Testis (tissue), 3 donors: Measurements from ENCODE around the gene GNB1L. TPM values are rescaled to one million over a fixed set of nuclear protein-coding genes. Genes with fewer than 3 reads are reported as not detected.

Experiments
- DNase-seq: peaks from one replicate; pipeline ENCODE4 v3.0.0-alpha.2; 2019
- H3K27ac ChIP-seq, 2 donors: fragments of 200-600 bp; sonication (generic); one replicate each; pipeline ENCODE4 v1.5.1; 2019
- H3K27me3 ChIP-seq: fragments of 200-600 bp; sonication (generic); one replicate; pipeline ENCODE4 v1.5.1; 2019
- H3K36me3 ChIP-seq: fragments of 200-600 bp; sonication (generic); one replicate; pipeline ENCODE4 v1.5.1; 2017; ENCODE audit warnings: low read depth; ENCODE audit errors: missing control alignments
- H3K4me1 ChIP-seq: fragments of 200-600 bp; sonication (generic); one replicate; pipeline ENCODE4 v1.5.1; 2019
- H3K4me3 ChIP-seq, 2 donors: fragments of 200-600 bp; sonication (generic); one replicate each; pipeline ENCODE4 v1.5.1; 2017 to 2019
- H3K9me3 ChIP-seq: fragments of 200-600 bp; sonication (generic); one replicate; pipeline ENCODE4 v1.5.1; 2017
- CTCF ChIP-seq, 3 experiments: fragments of 450-650 bp in 2 of 3; fragments of 200-600 bp in 1 of 3; sonication (generic) in 1 of 3; IDR thresholded peaks; one replicate each; pipeline ENCODE4 v1.5.1; 2016 to 2019; ENCODE audit warnings: antibody characterized with exemption in 3 of 3, mild to moderate bottlenecking in 2 of 3, moderate library complexity in 1 of 3
- POLR2A ChIP-seq: fragments of 450-650 bp; IDR thresholded peaks from one replicate; pipeline ENCODE4 v1.6.1; 2017; ENCODE audit warnings: antibody characterized with exemption, mild to moderate bottlenecking, moderate library complexity
- WGBS, 2 donors: methylation state at CpG; one replicate each; pipeline ENCODE4 v1.1.5; 2018; 5-methylcytosine and 5-hydroxymethylcytosine counted together
- intact Hi-C: fragments of 100-400 bp; cut with DNase I; formaldehyde crosslinking; loops from one replicate; pipeline ENCODE4 v1.15.1; 2023; ENCODE audit warnings: low total_unique reads
- polyA plus RNA-seq: library from polyadenylated mRNA; stranded (reverse); fragments of 350-450 nt; fragmentation: Illumina TruSeq; extraction: RNeasy Lipid Tissue Mini Kit (QIAGEN cat#74804); gene quantifications from one replicate; pipeline ENCODE4 v1.2.3, GENCODE V29; 2014; ENCODE audit warnings: low read depth, low replicate concordance; ENCODE audit not compliant: insufficient read depth
- total RNA-seq, 2 donors: library from RNA; depleted of rRNA; stranded (reverse); fragments of >200 nt; gene quantifications; one replicate each; pipeline ENCODE4 v1.2.3, GENCODE V29; 2016

The GNB1L gene
- total and polyA plus RNA-seq, 3 donors from 2014 or later = 5.5 to 6.9 (median 6.0) TPM

- H3K36me3 ChIP-seq = no peaks in the 10 kb centered on the region
- H3K27me3 ChIP-seq = no peaks in the 10 kb centered on the region
- H3K9me3 ChIP-seq = no peaks in the 10 kb centered on the region
- DNase-seq = no peak
- no peak overlapping the region for H3K4me3 ChIP-seq
- H3K27ac ChIP-seq = no peak overlapping the region
- no peak for TF ChIP-seq POLR2A
- no peak for TF ChIP-seq CTCF (IDR thresholded peaks at IDR 0.05)
- intact Hi-C loops = no loop called here
- 94% methylated on average over 3 to 9 of the region's 9 CpGs for WGBS, 2 donors
- peaks cover 12% of the 10 kb centered on the region for H3K4me1 ChIP-seq
Measured at GRCh38 chr22:19889951-19890350, 35.3 kb upstream of the GNB1L start.

GRCh38 chr22:19888131-19888746, 33.6 kb upstream of the GNB1L start:
- H3K4me1 ChIP-seq = peaks cover 12% of the 10 kb centered on the region
- H3K27ac ChIP-seq = no peak overlapping the region
- H3K27me3 ChIP-seq = no peaks in the 10 kb centered on the region
- no peak overlapping the region for H3K4me3 ChIP-seq
- TF ChIP-seq CTCF (IDR thresholded peaks at IDR 0.05) = no peak
- no peak for TF ChIP-seq POLR2A
- whole genome bisulfite sequencing, 2 donors = 90 to 93% methylated on average over 11 to 17 of the region's 17 CpGs
- DNase-seq = no peak
- intact Hi-C loops = no loop called here
- H3K36me3 ChIP-seq = no peaks in the 10 kb centered on the region
- H3K9me3 ChIP-seq = no peaks in the 10 kb centered on the region

- Histone ChIP-seq H3K27ac (no peak overlapping the region), H3K4me1 (peaks cover 10% of the 10 kb centered on the region), H3K36me3 (no peaks in the 10 kb centered on the region), H3K27me3 (no peaks in the 10 kb centered on the region), H3K9me3 (no peaks in the 10 kb centered on the region), H3K4me3 (no peak overlapping the region)
- TF ChIP-seq CTCF (IDR thresholded peaks at IDR 0.05) = no peak
- TF ChIP-seq POLR2A = no peak
- intact Hi-C loops = no loop called here
- WGBS, 2 donors = 91 to 94% methylated on average over 9 to 16 of the region's 16 CpGs
- DNase-seq = no peak
Measured at GRCh38 chr22:19887256-19887985, 32.7 kb upstream of the GNB1L start.

- no peak for DNase-seq
- no peaks in the 10 kb centered on the region for H3K9me3 ChIP-seq
- H3K27me3 ChIP-seq = no peaks in the 10 kb centered on the region
- TF ChIP-seq CTCF (IDR thresholded peaks at IDR 0.05) = no peak
- TF ChIP-seq POLR2A = no peak
- H3K27ac ChIP-seq = no peak overlapping the region
- intact Hi-C loops = no loop called here
- H3K4me3 ChIP-seq = no peak overlapping the region
- WGBS, 2 donors = 83% methylated on average over 11 to 12 of the region's 12 CpGs
- H3K4me1 ChIP-seq = peaks cover 3% of the 10 kb centered on the region
- H3K36me3 ChIP-seq = no peaks in the 10 kb centered on the region
Measured at GRCh38 chr22:19886605-19887255, 32.1 kb upstream of the GNB1L start.
